ENCODE results near the gene SLC7A6. TPM values are rescaled to one million over a fixed set of nuclear protein-coding genes. Genes with fewer than 3 reads are reported as not detected.

Gene SLC7A6
- polyA plus RNA-seq, 3 donors: 4.3 to 47.7 (median 5.5) TPM

- peak overlapping the region; percentile 51 to 79 for H3K27ac ChIP-seq (ENCODE audit: low read depth in 1 of 2, low read length in 2 of 2)
- no peaks in the 10 kb centered on the region for H4K20me1 ChIP-seq (ENCODE audit: insufficient read depth, low read length)
- Mint-ChIP-seq H3K4me1 (peaks cover 66% of the 10 kb centered on the region), H3K36me3 (peaks cover 43 to 56% of the 10 kb centered on the region in 2 donors), H3K4me3 (peak overlapping the region; percentile 70 to 84), H3K27ac (peak overlapping the region; percentile 86 to 99 (median 91)), H3K27me3 (ENCODE audit: low read depth in 3 of 3) (no peaks in the 10 kb centered on the region), H3K9me3 (peaks cover 0 to 2% (median 0%) of the 10 kb centered on the region in 7 donors)
- H3K4me2 ChIP-seq (replicated peaks; ENCODE audit: extremely low read depth, low read length, poor library complexity, severe bottlenecking): peak overlapping the region; percentile 68
- no peak for TF ChIP-seq CTCF (IDR thresholded peaks at IDR 0.05)
- H3K36me3 ChIP-seq (replicated peaks in 1 of 2; ENCODE audit: control insufficient read depth in 1 of 2, insufficient read depth in 2 of 2, low read length in 2 of 2): peaks cover 10 to 43% of the 10 kb centered on the region in 2 donors
- H3K9ac ChIP-seq (ENCODE audit: insufficient read depth, low read length, poor library complexity, severe bottlenecking): no peak overlapping the region
- peak overlapping the region; percentile 52 for H2AFZ ChIP-seq (ENCODE audit: insufficient read depth, low read depth, low read length, poor library complexity, severe bottlenecking)
- peaks cover 59 to 63% of the 10 kb centered on the region in 2 donors for H3K4me1 ChIP-seq (ENCODE audit: control insufficient read depth in 1 of 2, insufficient read depth in 2 of 2, low read length in 2 of 2)
- H3K79me2 ChIP-seq (ENCODE audit: insufficient read depth, low read length): peaks cover 38% of the 10 kb centered on the region
- H3K4me3 ChIP-seq (replicated peaks in 1 of 3; ENCODE audit: low read depth in 2 of 3, low read length in 3 of 3): peak overlapping the region in 1 of 3 experiments; percentile 64
- no peaks in the 10 kb centered on the region for H3K27me3 ChIP-seq (ENCODE audit: control insufficient read depth in 2 of 2, insufficient read depth in 2 of 2, low read length in 2 of 2)
- 14% methylated on average over 3 of the region's 5 CpGs for WGBS (ENCODE audit: insufficient coverage)
- intact Hi-C loops (cut with micrococcal nuclease): no loop called here
- peak in 1 of 3 donors; percentile 49 for DNase-seq
- no peaks in the 10 kb centered on the region for H3K9me3 ChIP-seq (replicated peaks in 1 of 2; ENCODE audit: control insufficient read depth in 1 of 2, insufficient read depth in 1 of 2, low read length in 2 of 2)
Observed at GRCh38 chr16:68283346-68283745, 19.0 kb downstream of the SLC7A6 start.

GRCh38 chr16:68283801-68284598, 19.7 kb downstream of the SLC7A6 start:
- Histone ChIP-seq H3K27me3 (ENCODE audit: control insufficient read depth in 2 of 2, insufficient read depth in 2 of 2, low read length in 2 of 2) (no peaks in the 10 kb centered on the region), H4K20me1 (ENCODE audit: insufficient read depth, low read length) (no peaks in the 10 kb centered on the region), H3K4me2 (replicated peaks; ENCODE audit: extremely low read depth, low read length, poor library complexity, severe bottlenecking) (peak overlapping the region; percentile 68), H3K4me1 (ENCODE audit: control insufficient read depth in 1 of 2, insufficient read depth in 2 of 2, low read length in 2 of 2) (peaks cover 59 to 66% of the 10 kb centered on the region in 2 donors), H3K27ac (ENCODE audit: low read depth in 1 of 2, low read length in 2 of 2) (peak overlapping the region; percentile 51 to 79), H3K9ac (ENCODE audit: insufficient read depth, low read length, poor library complexity, severe bottlenecking) (no peak overlapping the region), H3K9me3 (replicated peaks in 1 of 2; ENCODE audit: control insufficient read depth in 1 of 2, insufficient read depth in 1 of 2, low read length in 2 of 2) (no peaks in the 10 kb centered on the region), H2AFZ (ENCODE audit: insufficient read depth, low read depth, low read length, poor library complexity, severe bottlenecking) (peak overlapping the region; percentile 52), H3K79me2 (ENCODE audit: insufficient read depth, low read length) (peaks cover 38% of the 10 kb centered on the region), H3K4me3 (replicated peaks in 1 of 3; ENCODE audit: low read depth in 2 of 3, low read length in 3 of 3) (peak overlapping the region in 1 of 3 experiments; percentile 64), H3K36me3 (replicated peaks in 1 of 2; ENCODE audit: control insufficient read depth in 1 of 2, insufficient read depth in 2 of 2, low read length in 2 of 2) (peaks cover 10 to 46% of the 10 kb centered on the region in 2 donors)
- H3K27ac Mint-ChIP-seq: peak overlapping the region; percentile 86 to 99 (median 95)
- WGBS (ENCODE audit: insufficient coverage): 40% methylated on average over 1 of the region's 9 CpGs
- intact Hi-C loops (cut with micrococcal nuclease): no loop called here
- H3K4me3 Mint-ChIP-seq: peak overlapping the region; percentile 70 to 89
- peaks cover 0 to 2% (median 0%) of the 10 kb centered on the region in 7 donors for H3K9me3 Mint-ChIP-seq
- H3K36me3 Mint-ChIP-seq: peaks cover 43 to 55% of the 10 kb centered on the region in 2 donors
- H3K4me1 Mint-ChIP-seq: peaks cover 69% of the 10 kb centered on the region
- TF ChIP-seq CTCF (IDR thresholded peaks at IDR 0.05): no peak
- DNase-seq: no peak
- no peaks in the 10 kb centered on the region for H3K27me3 Mint-ChIP-seq (ENCODE audit: low read depth in 3 of 3)
